Common myeloid progenitor, CD34-positive (primary cell): ENCODE results near the gene CERKL.
A peak's percentile ranks its signal among the peaks of the same experiment; 100 is the strongest.

Experiments used
- CTCF ChIA-PET: fragments of 350-600 bp; sonication (Branson Sonifier 250); formaldehyde crosslinking; loops from one replicate; lab custom pipeline; 2021; ENCODE audit warnings: antibody characterized with exemption; lab: Charles Lee
- POLR2A ChIA-PET: fragments of 350-600 bp; sonication (Branson Sonifier 250); formaldehyde crosslinking; loops from one replicate; lab custom pipeline; 2021; ENCODE audit warnings: antibody characterized with exemption; lab: Charles Lee
- DNase-seq, 3 donors: peaks; one replicate each; pipeline versions ENCODE4 v3.0.0 to v3.0.0-alpha.2; 2013
- H3K27ac ChIP-seq, 2 experiments: 1 replicate in 1 of 2; 2 replicates in 1 of 2; pipeline ENCODE4 v1.7.0; 2013; ENCODE audit warnings: inconsistent platforms in 2 of 2, low read length in 2 of 2, mild to moderate bottlenecking in 2 of 2, low read depth in 1 of 2, moderate library complexity in 1 of 2; ENCODE audit not compliant: severe bottlenecking in 2 of 2, insufficient read depth in 1 of 2, poor library complexity in 1 of 2
- H3K27me3 ChIP-seq, 5 experiments: replicated peaks in 2 of 5; 1 replicate in 3 of 5; 2 replicates in 2 of 5; pipeline versions ENCODE4 v1.6.1 to v1.7.0; 2013; ENCODE audit warnings: low read length in 4 of 5, mild to moderate bottlenecking in 2 of 5, moderate library complexity in 2 of 5, inconsistent platforms in 1 of 5; ENCODE audit not compliant: insufficient read depth in 5 of 5, control insufficient read depth in 4 of 5
- H3K36me3 ChIP-seq, 4 experiments: 1 replicate in 2 of 4; 2 replicates in 2 of 4; pipeline versions ENCODE4 v1.6.1 to v1.7.0; 2013; ENCODE audit warnings: low read length in 3 of 4, control low read depth in 1 of 4, mild to moderate bottlenecking in 1 of 4; ENCODE audit not compliant: control insufficient read depth in 4 of 4, insufficient read depth in 4 of 4
- H3K4me1 ChIP-seq, 4 experiments: 1 replicate in 3 of 4; 2 replicates in 1 of 4; pipeline versions ENCODE4 v1.6.1 to v1.7.1; 2013; ENCODE audit warnings: low read length in 3 of 4, mild to moderate bottlenecking in 3 of 4, control low read depth in 1 of 4, inconsistent platforms in 1 of 4, moderate library complexity in 1 of 4; ENCODE audit not compliant: control insufficient read depth in 4 of 4, insufficient read depth in 4 of 4; ENCODE audit errors: control extremely low read depth in 1 of 4
- H3K4me3 ChIP-seq, 7 experiments: 1 replicate in 4 of 7; 2 replicates in 3 of 7; pipeline versions ENCODE4 v1.5.1 to v1.7.0; 2013; ENCODE audit warnings: mild to moderate bottlenecking in 7 of 7, low read length in 6 of 7, moderate library complexity in 6 of 7, inconsistent platforms in 2 of 7, low read depth in 2 of 7, control low read depth in 1 of 7; ENCODE audit not compliant: insufficient read depth in 4 of 7, control insufficient read depth in 1 of 7; ENCODE audit errors: extremely low read depth in 1 of 7
- H3K9me3 ChIP-seq, 5 experiments: 1 replicate in 4 of 5; 2 replicates in 1 of 5; pipeline versions ENCODE4 v1.6.1 to v1.7.1; 2013; ENCODE audit warnings: low read length in 4 of 5, mild to moderate bottlenecking in 2 of 5, inconsistent platforms in 1 of 5, low read depth in 1 of 5, moderate library complexity in 1 of 5; ENCODE audit not compliant: control insufficient read depth in 4 of 5, insufficient read depth in 2 of 5; ENCODE audit errors: control extremely low read depth in 1 of 5
- WGBS: methylation state at CpG from one replicate; pipeline ENCODE4 v1.1.5; 2013; ENCODE audit not compliant: insufficient coverage; 5-methylcytosine and 5-hydroxymethylcytosine counted together

Gene CERKL

GRCh38 chr2:181682026-181682789 lies 25.3 kb upstream of the CERKL start:
- Histone ChIP-seq H3K9me3 (peaks cover 0 to 8% (median 3%) of the 10 kb centered on the region in 5 experiments), H3K4me1 (peaks cover 4 to 37% (median 30%) of the 10 kb centered on the region in 4 experiments), H3K27ac (no peak overlapping the region), H3K36me3 (no peaks in the 10 kb centered on the region), H3K4me3 (peak overlapping the region in 1 of 7 experiments; percentile 20), H3K27me3 (peaks cover 31 to 98% (median 75%) of the 10 kb centered on the region in 5 experiments)
- DNase-seq, result peak in 1 of 3 donors; percentile 21
- WGBS, result 3% methylated on average over 15 of the region's 24 CpGs
- POLR2A ChIA-PET, result no interaction called here
- CTCF ChIA-PET, result interaction anchor here (1.1 kb wide), 1 partner anchor 33 kb away, joined by 4 read pairs; no protein-coding TSS in a partner anchor

- 4% methylated on average over 29 of the region's 38 CpGs for WGBS
- Histone ChIP-seq H3K4me1 (peaks cover 4 to 37% (median 30%) of the 10 kb centered on the region in 4 experiments), H3K27me3 (peaks cover 31 to 94% (median 68%) of the 10 kb centered on the region in 5 experiments), H3K27ac (no peak overlapping the region), H3K9me3 (peaks cover 0 to 8% (median 3%) of the 10 kb centered on the region in 5 experiments), H3K36me3 (no peaks in the 10 kb centered on the region), H3K4me3 (peak overlapping the region in 5 of 7 experiments; percentile 7 to 57 (median 46))
- ChIA-PET POLR2A (interaction anchor here (0.5 kb wide), 1 partner anchor 245 kb away, joined by 3 read pairs; no protein-coding TSS in a partner anchor), CTCF (interaction anchor here (1.1 kb wide), 1 partner anchor 34 kb away, joined by 4 read pairs; no protein-coding TSS in a partner anchor)
- DNase-seq, result peak in 1 of 3 donors; percentile 15
Measured at GRCh38 chr2:181680937-181681811, 24.3 kb upstream of the CERKL start.

GRCh38 chr2:181680055-181680936 lies 23.4 kb upstream of the CERKL start, which contains the start of gene NEUROD1:
Gene NEUROD1 (minus strand): TSS chr2:181680517. CDS start chr2:181678860, 1,657 bp downstream.
- ChIA-PET POLR2A (interaction anchor here (0.5 kb wide), 1 partner anchor 246 kb away, joined by 3 read pairs; no protein-coding TSS in a partner anchor), CTCF (no interaction called here)
- DNase-seq, result peak in 1 of 3 donors; percentile 47
- Histone ChIP-seq H3K9me3 (peaks cover 0 to 8% (median 3%) of the 10 kb centered on the region in 5 experiments), H3K27me3 (peaks cover 36 to 94% (median 66%) of the 10 kb centered on the region in 5 experiments), H3K36me3 (no peaks in the 10 kb centered on the region), H3K27ac (no peak within 1 kb of the TSS), H3K4me3 (peak within 1 kb of the TSS in 5 of 7 experiments; percentile 7 to 57 (median 46)), H3K4me1 (peaks cover 4 to 37% (median 30%) of the 10 kb centered on the region in 4 experiments)
- 2% methylated on average over 39 of the region's 45 CpGs for WGBS

GRCh38 chr2:181679544-181679979 lies 22.7 kb upstream of the CERKL start:
- 9% methylated on average over 16 of the region's 20 CpGs for WGBS
- Histone ChIP-seq H3K4me1 (peaks cover 4 to 35% (median 30%) of the 10 kb centered on the region in 4 experiments), H3K4me3 (no peak overlapping the region), H3K27ac (no peak overlapping the region), H3K36me3 (no peaks in the 10 kb centered on the region), H3K9me3 (peaks cover 0 to 8% (median 3%) of the 10 kb centered on the region in 5 experiments), H3K27me3 (peaks cover 38 to 94% (median 65%) of the 10 kb centered on the region in 5 experiments)
- POLR2A ChIA-PET, result no interaction called here
- no peak for DNase-seq
- CTCF ChIA-PET, result no interaction called here

- peaks cover 0 to 8% (median 3%) of the 10 kb centered on the region in 5 experiments for H3K9me3 ChIP-seq
- H3K36me3 ChIP-seq, result no peaks in the 10 kb centered on the region
- peaks cover 4 to 31% (median 28%) of the 10 kb centered on the region in 4 experiments for H3K4me1 ChIP-seq
- H3K27ac ChIP-seq, result no peak overlapping the region
- DNase-seq, result peak in 1 of 3 donors; percentile 24
- WGBS, result 16% methylated on average over 10 of the region's 18 CpGs
- ChIA-PET POLR2A (no interaction called here), CTCF (no interaction called here)
- no peak overlapping the region for H3K4me3 ChIP-seq
- peaks cover 38 to 94% (median 62%) of the 10 kb centered on the region in 5 experiments for H3K27me3 ChIP-seq
Measured at GRCh38 chr2:181678861-181679543, 22.1 kb upstream of the CERKL start.
